Measurements from ENCODE around the gene TBC1D22B. TPM values are rescaled to one million over a fixed set of nuclear protein-coding genes. Genes with fewer than 3 reads are reported as not detected.

TBC1D22B gene
- total and polyA plus RNA-seq, 12 donors = 7.4 to 21.9 (median 15.7) TPM

- TF ChIP-seq POLR2A (IDR thresholded peaks at IDR 0.05) (no peak), CTCF (IDR thresholded peaks at IDR 0.05) (no peak)
- no peak for DNase-seq
- Histone ChIP-seq H3K4me1 (replicated peaks in 1 of 2) (peaks cover 3 to 9% of the 10 kb centered on the region in 2 donors), H3K9me3 (replicated peaks in 1 of 3) (no peaks in the 10 kb centered on the region), H3K4me3 (no peak overlapping the region), H3K27ac (no peak overlapping the region), H3K27me3 (no peaks in the 10 kb centered on the region), H3K36me3 (replicated peaks in 1 of 2) (no peaks in the 10 kb centered on the region)
- intact Hi-C loops (cut with DNase I) = no loop called here
These were observed 4.0 kb upstream of the TBC1D22B start for GRCh38 chr6:37253486-37254007.

GRCh38 chr6:37254881-37255280 lies 2.7 kb upstream of the TBC1D22B start:
- H3K36me3 ChIP-seq (replicated peaks in 1 of 2) = no peaks in the 10 kb centered on the region
- H3K4me1 ChIP-seq (replicated peaks in 1 of 2) = peaks cover 7 to 22% of the 10 kb centered on the region in 2 donors
- no peak overlapping the region for H3K4me3 ChIP-seq
- 93 to 100% (median 96%) methylated on average over 5 of the region's 5 CpGs for WGBS, 4 donors
- H3K9me3 ChIP-seq (replicated peaks in 1 of 3) = no peaks in the 10 kb centered on the region
- H3K27ac ChIP-seq = no peak overlapping the region
- DNase-seq = no peak
- intact Hi-C loops (cut with DNase I) = no loop called here
- no peaks in the 10 kb centered on the region for H3K27me3 ChIP-seq
- TF ChIP-seq POLR2A (IDR thresholded peaks at IDR 0.05) = no peak
- no peak for TF ChIP-seq CTCF (IDR thresholded peaks at IDR 0.05)

- H3K27ac ChIP-seq = peak overlapping the region in 4 of 5 donors; percentile 8 to 94 (median 87)
- H3K36me3 ChIP-seq (replicated peaks in 1 of 2) = no peaks in the 10 kb centered on the region
- H3K4me3 ChIP-seq = peak overlapping the region in 1 of 4 donors; percentile 87
- no peak for DNase-seq
- 41 to 46% (median 44%) methylated on average over 12 of the region's 12 CpGs for WGBS, 4 donors
- H3K27me3 ChIP-seq = no peaks in the 10 kb centered on the region
- H3K4me1 ChIP-seq (replicated peaks in 1 of 2) = peaks cover 7 to 24% of the 10 kb centered on the region in 2 donors
- H3K9me3 ChIP-seq (replicated peaks in 1 of 3) = no peaks in the 10 kb centered on the region
- intact Hi-C loops (cut with DNase I) = no loop called here
- no peak for TF ChIP-seq POLR2A (IDR thresholded peaks at IDR 0.05)
- no peak for TF ChIP-seq CTCF (IDR thresholded peaks at IDR 0.05)
These were observed 766 bp upstream of the TBC1D22B start for GRCh38 chr6:37256692-37257319.

- Histone ChIP-seq H3K36me3 (replicated peaks in 1 of 2) (no peaks in the 10 kb centered on the region), H3K27ac (peak overlapping the region in 4 of 5 donors; percentile 8 to 94 (median 87))
These were observed 295 bp upstream of the TBC1D22B start for GRCh38 chr6:37257320-37257633.

More at GRCh38 chr6:37257320-37257633, 295 bp upstream of the TBC1D22B start:
- 0 to 3% (median 0%) methylated on average over 9 of the region's 9 CpGs for WGBS, 4 donors
- H3K9me3 ChIP-seq (replicated peaks in 1 of 3) = no peaks in the 10 kb centered on the region
- peaks cover 7 to 24% of the 10 kb centered on the region in 2 donors for H3K4me1 ChIP-seq (replicated peaks in 1 of 2)
- peak overlapping the region in 3 of 4 donors; percentile 82 to 87 (median 83) for H3K4me3 ChIP-seq
- DNase-seq = no peak
- intact Hi-C loops (cut with DNase I) = no loop called here
- H3K27me3 ChIP-seq = no peaks in the 10 kb centered on the region
- TF ChIP-seq CTCF (IDR thresholded peaks at IDR 0.05) (no peak), POLR2A (IDR thresholded peaks at IDR 0.05) (no peak)
